Activated CD8-positive, alpha-beta memory T cell treated with anti-CD3 and anti-CD28 coated beads, Interleukin-2, amount 50 U/mL, for 4 hours (primary cell): ENCODE measurements around the gene TK2.
A peak's percentile ranks its signal among the peaks of the same experiment; 100 is the strongest.

ENCODE experiments used
- DNase-seq: peaks from one replicate; pipeline ENCODE4 v3.0.0-alpha.2; 2020

TK2 gene

DNA sequence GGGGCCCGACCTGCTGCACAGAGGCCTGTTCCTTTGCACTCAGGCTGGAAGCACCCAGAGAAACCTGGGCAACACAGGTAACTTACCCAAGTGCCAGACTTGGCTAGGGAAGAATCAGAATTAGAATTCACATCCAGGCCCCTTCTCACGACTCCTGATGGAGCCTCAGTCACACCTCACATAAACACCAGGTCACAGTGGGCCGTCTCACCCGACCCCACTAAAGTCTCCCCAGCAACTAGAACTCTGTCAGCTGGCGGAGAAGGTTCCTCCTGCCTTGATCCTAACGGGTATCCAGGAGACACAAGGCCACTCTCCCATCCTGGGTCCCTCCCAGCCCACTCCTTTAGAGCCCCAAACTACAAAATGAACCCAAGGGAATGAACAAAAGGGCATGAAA, 6.4 kb downstream of the TK2 start:
- no peak for DNase-seq

- DNase-seq, result no peak
These were observed 7.5 kb downstream of the TK2 start for GRCh38 chr16:66542396-66542795.

GRCh38 chr16:66541388-66542355, 8.2 kb downstream of the TK2 start:
- no peak for DNase-seq

DNA sequence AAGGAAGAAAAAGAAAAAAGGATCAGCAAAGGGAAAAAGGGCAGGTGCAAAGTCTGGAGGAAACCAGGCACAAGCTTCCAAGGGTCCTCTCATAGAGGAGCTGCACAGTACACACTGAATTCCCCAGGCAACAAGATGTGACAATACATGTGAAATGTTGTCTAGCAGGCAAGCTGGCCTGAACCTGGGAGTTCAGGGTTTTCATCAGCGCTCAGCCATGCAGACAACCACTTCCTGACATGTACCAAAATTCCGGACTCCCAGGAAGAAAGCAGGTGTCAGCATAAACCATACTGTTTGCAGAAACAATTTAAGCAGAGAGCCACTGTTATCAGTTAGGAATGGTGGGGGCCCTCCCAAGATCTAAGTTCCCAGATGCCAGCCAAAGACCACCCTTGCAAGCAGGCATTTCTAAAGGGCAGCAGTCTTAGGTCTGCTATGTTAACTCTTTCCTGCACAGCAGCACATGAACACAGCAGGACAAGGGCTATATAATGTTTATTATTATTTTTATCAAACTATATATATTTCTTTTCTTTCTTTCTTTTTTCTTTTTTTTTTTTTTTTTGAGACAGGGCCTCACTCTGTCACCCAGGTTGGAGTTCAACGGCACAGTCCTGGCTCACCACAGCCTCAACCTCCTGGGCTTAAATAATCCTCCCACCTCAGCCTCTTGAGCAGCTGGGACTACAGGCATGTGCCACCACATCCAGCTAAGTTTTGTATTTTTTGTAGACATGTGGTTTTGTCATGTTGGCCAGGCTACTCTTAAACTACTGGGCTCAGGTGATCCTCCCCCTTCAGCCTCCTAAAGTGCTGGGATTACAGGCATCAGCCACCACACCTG, 10.1 kb downstream of the TK2 start:
- DNase-seq, result no peak

DNA sequence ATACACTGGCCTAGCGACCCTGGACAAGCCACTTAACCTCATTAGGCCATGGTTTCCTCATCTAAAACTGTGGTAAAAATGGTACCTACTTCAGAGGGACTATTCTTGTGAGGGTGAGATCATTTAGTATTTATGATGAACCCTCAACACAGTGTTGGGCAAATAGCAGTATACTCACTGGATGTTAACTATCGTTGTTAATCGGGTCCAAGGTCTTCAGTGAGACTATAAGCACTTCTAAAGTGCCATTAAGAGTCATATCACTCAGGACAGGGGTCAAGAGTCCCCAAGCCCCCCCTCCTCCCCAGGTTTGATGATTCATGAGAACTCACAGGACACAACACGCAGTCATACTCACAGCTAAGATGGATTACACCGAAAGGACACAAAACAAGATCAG, 11.0 kb downstream of the TK2 start:
- DNase-seq, result no peak

DNA sequence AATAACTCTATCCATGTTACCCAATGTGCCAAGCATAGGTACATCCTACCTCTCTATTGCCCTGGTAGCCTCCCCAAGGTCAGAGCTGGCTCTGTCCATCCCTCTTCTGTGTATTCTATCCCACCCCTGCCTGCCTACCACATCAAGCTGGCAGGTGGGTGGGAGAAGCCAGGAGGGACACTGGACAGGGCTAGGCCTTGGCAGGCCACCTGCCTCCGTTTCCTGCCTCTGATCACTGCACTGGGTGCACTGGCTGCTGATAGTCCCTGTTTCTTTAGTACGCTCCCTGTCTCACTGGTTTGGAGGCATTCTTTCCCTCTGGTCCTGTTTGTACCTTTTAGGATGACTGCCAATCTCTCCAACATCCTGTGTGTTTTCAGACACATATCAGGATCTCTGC, 12.7 kb downstream of the TK2 start:
- DNase-seq, result no peak

DNA sequence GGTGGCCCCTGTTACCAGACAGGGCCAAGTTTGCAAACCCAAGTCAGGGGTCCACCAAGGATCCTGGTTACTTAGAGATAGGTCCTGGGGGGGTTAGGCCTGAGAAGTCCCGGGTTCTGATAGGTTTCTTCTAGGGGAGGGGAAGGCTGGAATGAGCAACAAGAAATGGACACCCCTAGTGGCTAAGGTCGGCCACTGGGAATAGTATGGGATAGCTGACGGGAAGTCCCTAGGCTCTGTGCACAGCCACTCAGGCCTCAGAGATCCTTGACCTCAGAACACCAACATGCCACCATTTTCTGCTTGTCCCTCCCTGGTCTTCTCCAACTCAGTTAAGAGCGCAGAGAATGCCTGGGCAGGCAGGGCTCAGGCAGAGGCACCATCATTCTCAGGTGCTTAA, 13.4 kb downstream of the TK2 start:
- no peak for DNase-seq

GRCh38 chr16:66534376-66534799, 15.5 kb downstream of the TK2 start:
- no peak for DNase-seq

DNA sequence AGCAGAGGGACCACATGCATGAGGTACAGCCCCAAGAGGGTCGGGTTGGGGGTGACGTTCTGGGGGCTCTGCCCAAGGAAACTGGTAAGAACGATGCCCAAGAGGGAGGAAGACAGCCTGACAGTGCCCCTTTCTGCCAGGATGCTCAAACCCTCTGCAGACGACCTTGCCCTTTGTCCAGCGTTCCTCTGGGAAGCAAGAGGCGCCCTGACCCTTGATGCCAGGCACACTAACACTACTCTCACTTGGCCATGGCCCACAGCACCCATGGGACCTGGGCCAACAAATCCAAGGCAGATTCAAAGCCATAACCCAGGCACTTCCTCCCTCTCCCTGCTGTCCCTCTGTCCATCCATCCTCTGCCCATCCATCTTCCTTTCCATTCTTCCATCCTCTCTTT, 20.4 kb downstream of the TK2 start:
- DNase-seq, result no peak

GRCh38 chr16:66528294-66528693, 21.6 kb downstream of the TK2 start:
- no peak for DNase-seq

DNA sequence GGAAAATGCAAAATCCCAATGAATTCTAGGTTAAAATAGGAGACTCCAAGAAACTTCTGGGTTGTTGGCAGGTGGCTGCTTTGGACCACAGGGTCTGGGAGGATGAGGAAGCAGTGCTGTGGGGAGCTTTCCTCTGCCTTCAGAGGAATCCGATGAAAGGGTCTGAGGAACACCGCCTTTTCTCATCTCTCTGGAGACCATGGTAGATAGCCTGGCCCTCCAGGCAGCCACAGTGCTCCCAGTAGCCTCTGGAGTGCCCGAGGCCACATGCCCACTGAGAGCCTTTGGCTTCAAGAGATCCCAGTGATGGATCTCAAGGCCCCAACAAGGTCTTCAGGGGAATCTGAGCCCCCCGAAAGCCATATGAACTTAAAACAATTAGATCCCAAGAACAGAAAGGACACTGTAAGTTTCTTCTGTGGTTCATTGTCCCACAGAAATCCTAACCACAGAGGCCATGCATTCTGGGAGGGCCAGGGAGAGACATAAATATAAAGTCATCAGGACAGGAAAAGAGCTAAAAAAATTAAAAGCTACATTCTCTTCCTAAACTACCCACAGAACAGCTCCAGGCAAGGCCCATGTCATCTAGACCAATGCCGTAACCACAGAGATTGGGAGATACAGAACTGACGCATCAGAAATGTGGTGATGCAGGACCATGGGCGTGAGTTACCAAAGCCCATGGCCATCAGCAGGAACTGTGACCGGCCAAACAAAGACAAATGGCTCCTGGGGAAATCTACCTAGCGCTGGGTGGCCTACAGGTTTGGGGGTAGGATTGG, 24.3 kb downstream of the TK2 start:
- no peak for DNase-seq

- DNase-seq, result no peak
These were observed 25.2 kb downstream of the TK2 start for GRCh38 chr16:66524601-66525164.

DNA sequence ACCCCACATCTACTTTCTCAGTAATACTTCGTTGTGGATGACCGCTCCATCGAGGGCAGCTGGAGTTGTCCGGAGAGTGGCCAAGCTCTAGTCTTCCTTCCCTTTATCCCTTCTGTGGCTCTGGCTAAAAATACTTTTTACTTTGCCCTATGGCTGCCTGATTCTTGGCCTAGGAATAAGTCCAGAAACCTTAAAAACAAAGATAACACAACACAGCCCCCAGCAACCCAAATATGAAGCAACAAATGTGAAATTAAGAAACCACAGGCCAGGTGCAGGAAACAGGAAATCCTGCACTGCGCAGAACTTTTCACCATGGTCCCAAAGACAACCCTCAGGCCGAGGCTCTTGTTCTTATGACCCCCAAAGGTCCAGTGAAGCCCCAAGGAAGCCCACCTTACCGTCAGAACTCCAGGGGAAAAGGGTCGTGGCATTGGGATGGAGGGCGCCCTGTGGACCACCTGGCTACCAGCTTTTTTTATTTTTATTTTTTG, 26.0 kb downstream of the TK2 start:
- no peak for DNase-seq

- DNase-seq, result no peak
These were observed 26.9 kb downstream of the TK2 start for GRCh38 chr16:66522816-66523590.

- peak; percentile 93 for DNase-seq
These were observed 27.8 kb downstream of the TK2 start for GRCh38 chr16:66521951-66522771.

GRCh38 chr16:66521252-66521713, 28.6 kb downstream of the TK2 start:
- DNase-seq, result no peak

- DNase-seq, result no peak
These were observed 29.3 kb downstream of the TK2 start for GRCh38 chr16:66520406-66521170.

DNA sequence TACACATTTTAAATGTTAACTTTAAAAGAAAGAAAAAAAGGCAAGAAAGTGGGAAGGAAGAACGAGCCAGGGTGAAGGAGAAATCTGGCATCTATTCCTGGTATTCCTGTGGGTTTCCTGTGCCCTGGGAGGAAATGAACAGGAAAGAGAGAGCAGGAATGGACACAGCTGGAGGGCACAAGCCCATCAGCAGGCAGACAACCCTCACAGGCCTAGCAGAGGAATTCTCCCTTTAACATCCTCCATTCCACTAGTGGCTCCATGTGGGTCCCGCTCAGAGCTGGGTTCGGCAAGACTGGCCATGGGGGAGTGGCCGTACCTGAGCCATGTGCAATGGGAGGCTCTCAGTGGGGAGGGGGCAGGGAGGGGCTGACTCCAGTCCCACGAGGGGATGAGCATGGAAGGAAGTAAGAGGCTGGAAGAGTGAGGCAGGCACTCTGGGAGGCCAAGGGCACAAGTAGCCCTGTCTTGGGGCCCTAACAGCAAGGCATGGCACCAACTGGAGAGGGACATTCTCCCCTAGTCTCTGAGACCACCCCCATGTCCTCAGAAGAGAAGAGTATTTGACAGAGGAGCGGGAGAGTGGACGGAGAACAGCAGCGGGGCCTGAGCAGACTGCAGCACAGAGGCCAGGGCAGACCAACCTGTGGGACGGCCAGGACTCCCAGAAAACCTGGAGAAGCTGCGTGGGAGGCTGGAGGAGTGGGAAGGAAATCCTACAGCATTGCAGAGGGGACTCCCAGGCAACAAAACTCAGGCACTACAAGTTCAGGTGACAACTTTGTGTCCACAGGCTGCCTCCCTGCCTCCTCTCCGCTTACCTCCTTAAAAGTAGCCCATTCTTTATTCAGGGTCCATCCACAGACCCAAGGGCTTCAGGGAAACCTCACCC, 30.2 kb downstream of the TK2 start:
- no peak for DNase-seq
